HG02642 (cell line): ENCODE data around the gene CIT.

Source experiments
- ATAC-seq: cut with Tn5 transposase; IDR thresholded peaks from one replicate; pipeline ENCODE4 v1.9.1; 2021; ENCODE audit warnings: mild to moderate bottlenecking; ENCODE audit not compliant: unreplicated experiment, poor library complexity

Gene CIT

DNA sequence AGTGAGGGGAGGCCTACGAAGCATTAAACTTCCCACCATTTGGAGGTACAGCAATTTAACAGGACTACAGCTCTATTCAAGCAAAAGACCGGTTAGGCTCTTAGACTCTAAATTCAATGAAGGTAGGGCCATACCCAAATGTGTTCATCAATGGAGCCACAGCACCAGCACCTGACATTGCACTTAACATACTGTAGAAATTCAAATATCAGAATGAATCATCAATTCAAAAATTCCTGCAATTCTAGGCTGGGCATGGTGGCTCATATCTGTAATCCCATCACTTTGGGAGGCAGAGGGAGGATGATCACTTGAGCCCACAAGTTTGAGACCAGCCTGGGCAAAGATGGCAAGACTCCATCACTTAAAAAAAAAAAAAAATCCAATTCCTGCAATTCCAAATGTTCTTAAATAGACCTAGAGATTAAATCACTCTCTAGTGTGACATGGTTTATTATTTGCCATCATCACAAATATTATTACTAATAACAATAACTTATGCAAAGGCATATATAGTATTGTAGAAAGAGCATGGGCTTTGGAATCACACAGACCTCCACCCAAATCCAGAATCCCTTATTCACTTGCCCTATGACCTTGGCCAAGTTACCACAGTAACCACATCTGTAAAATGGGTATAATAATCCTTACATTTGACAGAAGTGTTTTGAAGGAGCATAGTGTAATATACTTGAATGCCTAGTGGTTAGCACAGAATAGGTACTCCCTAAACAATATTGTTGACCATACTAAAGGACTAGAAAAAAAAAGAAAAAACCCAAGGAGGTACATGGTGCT, 59.4 kb downstream of the CIT start:
- ATAC-seq = no peak

DNA sequence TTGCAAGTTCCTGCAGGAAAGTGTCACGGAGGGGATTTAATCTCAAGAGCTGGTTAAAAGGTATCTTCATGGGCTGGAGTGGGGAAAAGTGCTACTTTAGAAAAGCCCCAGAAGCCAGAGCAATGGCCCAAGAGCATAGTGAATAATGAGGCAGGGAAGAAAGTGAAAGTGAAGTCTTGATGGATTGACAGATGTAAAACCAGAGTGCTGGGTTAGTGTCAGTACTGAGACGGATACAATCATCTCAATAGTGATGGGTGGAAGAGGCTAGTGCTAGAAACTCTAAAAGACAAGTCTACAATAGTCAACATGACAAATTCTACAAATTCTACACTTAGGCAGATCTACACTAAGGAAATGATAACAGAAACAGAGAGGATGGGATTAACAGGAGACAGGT, 68.1 kb downstream of the CIT start:
- ATAC-seq = no peak

DNA sequence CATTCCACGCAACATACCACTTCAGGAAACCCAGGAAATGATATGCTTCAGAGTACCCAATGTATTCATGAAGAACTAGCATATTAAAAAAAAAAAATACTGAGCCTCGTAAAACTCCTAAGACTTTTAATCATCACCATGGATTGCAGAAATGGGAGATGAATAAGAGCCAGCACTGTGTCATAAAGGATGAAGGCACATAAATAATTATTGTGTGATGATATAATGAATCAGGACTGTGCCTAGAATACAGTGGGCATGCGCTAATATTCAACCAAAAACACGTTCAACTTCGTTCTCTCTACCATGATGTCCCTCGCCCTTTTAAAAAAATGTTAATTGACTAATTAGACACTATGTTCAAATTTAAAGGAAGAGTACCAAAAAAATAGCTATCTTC, 68.7 kb downstream of the CIT start:
- ATAC-seq = no peak

DNA sequence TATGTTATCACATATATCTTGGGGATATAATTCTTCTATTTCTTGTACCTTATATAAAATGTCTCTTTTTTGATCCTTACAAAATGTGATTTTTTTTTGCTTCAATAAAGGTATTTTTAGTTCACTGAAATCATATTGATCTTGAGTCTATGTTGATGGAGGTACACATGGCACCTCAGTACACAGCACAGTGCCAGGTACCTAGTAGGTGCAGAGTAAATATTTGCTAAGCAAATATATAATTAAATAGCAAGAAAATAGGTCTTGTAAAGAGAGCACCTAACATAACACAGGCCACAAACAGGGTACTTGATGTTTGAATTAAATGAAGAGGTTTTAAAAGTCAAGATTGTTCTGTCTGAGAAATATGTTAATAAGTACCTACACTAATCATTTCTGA, 69.7 kb downstream of the CIT start:
- ATAC-seq = no peak

DNA sequence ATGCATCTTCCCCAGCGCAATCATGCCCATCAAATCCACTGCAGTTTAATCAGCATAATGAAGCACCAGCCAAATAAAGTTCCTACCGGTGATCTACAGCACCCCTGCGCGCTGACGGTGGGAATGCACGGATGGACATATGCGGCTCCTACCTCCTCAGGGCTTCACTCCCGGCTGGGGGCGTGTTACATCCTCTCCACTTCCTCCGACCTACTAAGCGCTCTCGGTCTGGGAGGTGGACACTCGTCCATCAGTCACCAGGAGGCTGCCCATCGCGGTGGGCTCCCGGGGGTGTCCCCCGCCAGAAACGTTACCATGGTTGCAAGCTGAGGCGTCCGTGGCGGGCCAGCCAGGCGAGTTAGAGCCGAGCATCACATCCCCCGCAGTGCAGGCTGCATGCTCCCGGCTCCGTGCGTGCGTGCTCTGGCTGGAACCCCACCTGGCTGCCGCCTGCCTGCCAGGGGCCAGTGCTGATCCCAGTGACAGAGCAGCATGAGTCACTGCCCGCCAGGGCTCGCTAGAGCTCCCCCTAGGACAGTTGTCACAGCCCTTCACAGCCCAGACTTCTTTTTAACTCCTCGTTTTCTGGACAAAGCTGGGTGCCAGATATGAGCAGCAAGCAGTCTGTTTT, 73.0 kb downstream of the CIT start:
- no peak for ATAC-seq

DNA sequence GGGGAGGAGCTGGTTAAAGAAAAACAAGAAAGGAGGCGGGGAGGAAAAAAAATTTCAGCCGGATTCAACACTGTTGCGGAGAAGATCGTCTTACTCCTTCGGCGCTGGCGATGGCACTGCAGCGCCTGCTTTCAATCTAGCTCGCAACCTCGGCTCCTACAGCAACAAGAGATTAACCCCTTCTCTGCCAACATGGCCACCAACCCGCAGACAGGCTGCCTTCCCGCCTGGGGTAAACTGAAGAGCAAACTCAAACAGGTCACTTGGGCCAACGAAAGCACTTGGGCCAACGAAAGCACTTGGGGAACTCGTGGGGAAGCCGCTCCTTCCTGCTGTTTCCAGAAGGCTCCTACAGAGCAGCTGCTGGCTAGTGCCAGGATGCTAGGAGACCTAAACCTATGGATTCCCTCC, 73.7 kb downstream of the CIT start:
- ATAC-seq = no peak

DNA sequence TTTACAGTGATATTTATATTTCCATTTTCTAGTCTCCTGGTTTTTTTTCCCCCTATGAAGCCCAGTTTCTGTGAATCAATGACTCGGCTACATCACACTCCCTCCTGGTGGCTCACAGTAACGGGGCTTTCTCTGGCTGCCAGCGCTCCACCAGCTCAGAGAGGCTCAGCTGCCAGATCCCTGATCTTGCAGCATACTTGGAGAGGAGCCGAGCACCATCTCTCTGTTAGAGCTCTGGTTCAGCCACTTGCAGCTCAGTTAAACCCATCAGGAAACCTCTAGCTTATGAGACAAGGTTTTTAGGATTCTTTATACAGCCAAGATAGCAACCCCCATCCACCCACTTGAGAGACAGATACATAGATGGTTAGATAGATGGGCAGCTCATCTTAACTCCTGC, 74.6 kb downstream of the CIT start:
- ATAC-seq = no peak

DNA sequence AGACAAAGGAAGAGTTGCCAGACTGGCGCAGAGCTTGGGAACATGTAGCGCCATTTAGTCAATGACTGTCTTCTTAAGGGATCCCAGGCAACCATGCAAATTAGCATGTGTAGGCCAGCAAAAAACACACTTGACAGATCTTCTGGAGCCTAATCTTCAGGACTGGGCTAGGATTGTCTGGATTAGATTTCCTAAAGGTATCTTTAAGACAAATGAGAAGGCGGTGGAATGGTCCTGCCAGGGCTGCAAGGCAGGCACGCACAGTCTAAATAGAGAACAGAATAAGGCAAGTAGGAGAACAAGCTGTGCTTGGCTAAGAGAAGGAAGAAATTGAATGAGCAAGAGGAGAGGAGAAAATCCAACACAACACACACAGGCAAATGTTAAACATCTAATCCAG, 80.0 kb downstream of the CIT start:
- ATAC-seq = no peak

DNA sequence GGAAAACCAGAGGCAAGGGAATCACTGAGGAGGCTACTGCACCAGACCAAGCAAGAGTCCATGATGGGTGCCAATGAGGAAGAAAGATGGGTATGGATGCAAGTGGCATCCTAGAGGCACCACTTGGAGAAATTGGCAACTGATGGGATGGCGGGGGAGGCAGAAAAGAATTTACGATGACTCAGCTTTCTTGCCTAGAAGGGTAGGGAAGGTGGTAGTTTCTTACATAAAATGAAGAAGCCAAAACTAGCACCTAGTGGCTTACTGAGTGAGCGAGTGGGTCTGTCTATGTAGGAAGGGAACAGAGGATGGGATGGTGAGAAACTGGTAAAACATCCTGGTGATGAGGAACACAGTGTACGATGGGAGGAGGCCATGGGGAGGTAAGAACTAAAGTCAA, 80.8 kb downstream of the CIT start:
- ATAC-seq = no peak

DNA sequence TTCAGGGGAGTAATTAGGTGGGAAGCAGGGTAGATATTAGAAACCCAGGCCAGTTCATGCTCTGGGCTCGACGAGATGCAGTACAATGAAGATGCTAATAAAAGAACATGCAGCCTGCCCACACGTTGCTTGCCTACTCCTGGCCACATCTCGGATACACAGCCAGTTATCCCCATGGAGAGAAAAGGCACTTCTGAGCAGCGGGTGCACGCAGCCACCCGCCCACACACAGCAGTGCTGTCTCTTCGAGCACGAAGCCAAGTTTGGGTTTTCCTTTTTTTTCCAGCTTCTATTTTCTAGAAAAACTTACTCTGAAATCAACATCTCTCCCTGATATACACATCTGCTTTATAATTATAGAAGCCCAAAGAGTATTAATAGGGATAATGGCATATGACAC, 85.7 kb downstream of the CIT start:
- no peak for ATAC-seq

DNA sequence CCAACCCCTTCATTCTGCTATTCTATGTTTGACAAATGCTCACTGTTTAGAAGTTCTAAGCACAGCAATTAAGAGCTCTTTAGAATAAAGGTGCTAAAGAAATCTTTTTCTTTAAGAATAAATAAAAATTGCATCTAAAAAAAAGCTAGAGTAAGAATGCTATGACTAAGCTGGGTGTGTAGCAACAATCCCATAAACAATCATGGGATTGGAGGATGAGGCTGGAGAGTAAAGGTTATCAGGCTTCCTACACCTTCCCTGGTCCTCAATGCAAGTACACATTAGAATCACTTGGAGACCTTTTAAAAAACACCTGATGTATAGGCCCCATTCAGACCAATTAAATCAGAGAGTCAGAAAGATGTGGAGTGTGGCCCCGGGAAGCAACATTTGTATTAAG, 88.3 kb downstream of the CIT start:
- no peak for ATAC-seq

DNA sequence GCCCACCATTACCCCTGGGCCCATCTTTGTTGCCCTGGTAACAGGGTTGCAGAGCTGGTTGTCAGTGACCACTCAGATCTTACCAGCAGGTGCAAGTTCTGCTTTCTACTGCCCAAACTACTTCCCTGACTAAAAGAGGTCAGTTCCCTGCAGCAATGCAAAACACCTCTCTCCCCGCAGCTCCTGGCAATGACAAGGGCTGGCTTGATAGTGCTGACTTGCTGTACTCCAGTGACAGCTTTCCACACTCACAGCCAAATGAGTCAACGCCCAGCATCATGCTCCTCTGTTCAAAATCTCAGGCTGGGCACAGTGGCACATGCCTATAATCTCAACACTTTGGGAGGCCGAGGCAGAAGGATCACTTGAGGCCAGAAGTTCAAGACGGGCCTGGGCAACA, 90.6 kb downstream of the CIT start:
- ATAC-seq = no peak

DNA sequence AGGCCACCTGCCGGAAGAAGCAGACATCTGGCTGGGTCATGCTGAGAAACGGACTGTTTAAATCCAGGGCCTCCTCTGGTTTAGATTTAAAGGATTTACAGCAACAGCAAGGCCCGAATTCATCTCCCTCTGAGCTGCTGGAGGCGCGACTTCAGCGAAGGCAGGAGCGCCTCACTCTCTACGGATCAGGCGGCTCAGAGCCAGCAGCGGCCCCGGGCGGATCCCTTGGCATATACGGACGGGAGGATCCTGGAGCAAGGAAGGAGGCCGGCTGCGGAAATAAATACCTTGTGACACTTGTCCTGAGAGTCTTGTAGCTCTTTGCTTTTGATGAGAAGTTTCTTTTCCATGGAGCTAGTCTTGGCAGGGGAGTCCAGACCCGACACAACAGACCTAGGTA, 92.4 kb downstream of the CIT start:
- ATAC-seq = no peak

DNA sequence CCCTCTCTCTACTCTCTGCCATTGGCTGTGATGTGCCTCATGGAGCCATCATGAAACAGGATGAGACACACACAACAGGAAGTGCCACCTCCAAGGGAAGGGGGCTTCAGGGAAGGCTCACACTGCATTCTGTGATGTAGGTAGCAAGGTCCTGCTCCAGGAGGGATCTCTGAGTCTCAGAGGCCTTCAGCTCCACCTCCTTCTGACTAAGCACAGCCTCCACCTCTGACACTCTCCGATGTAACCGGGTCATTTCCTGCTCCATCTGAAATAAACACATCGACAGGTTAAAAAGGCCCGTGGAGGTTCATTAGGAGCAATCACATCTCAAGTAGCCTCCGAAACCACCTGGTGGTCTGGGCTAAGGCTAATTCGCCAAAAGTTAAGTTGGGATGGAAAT, 93.3 kb downstream of the CIT start:
- ATAC-seq = no peak

DNA sequence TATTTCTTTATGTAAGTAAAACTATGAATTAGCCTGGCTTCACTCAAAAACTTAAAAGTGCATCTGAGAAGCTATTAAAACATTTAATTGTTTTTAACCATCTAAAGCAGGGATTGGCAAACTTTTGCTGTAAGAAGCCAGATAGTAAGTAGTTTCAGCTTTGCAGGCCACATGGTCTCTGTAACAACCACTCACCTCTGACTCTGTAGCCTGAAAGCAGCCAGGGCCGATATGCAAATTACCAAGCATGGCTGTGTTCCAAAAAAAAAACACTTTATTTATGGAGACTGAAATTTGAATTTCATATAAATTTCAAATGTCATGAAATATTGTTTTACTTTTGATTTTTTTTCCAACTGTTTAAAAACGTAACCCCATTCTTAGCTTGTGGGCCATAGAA, 95.3 kb downstream of the CIT start:
- no peak for ATAC-seq

DNA sequence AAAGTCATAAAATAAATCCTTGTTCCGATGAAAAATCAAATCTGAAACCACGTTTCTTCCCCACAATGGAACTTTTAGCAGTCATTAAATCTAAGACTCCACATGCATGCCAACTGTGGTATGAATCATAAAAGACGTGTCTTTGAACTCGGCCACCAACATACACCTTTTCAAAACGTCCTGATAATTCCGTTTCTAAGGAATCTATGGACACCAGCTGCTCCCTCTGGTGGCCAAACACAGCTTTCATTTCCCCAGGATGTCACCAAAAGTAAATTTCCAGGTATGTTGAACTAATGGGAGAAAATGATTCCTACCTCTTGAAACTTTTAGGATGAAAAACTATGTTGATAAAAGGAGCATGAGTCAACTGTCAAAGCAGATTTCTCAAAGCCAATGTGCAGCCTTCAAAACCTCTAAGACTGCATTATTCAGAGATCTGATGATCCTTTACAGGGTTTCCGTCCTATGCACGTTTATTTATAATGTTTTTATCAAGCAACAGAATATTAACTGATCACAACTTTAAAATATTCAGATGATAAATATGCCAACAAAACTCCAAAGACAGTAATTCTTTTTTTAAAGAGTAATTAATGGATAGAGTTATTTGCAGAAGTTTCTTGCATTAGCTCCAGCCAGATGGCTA, 96.2 kb downstream of the CIT start:
- ATAC-seq = no peak

DNA sequence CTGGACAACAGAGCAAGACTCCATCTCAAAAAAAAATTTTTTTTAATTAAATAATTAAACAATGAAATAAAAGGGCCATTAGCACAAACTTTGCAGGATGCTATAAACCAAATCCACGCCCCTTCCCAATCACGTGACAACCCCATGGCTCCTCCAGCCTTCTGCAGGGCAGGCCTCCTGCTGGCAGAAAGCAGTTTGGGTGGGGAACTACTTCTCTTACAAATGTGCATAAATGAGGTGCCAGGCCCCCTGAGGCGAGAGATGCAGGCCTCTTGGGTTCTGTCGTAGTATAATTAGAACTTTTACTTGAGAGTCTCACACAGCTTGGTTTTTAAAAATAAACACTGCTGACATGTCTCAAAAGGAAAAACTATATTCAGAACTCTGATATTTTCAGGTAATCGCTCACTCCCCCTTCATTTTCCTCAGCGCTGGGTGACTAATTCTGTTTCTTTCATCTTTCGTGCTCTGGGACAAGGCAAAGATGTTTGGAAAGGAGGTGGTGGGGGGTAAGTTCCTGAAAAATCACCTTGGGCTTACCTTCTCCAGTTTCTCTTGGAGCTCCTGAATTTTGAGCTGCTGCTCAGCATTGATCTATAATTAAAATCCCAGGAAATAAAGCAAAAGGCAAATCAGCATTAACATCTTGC, 101.7 kb downstream of the CIT start:
- no peak for ATAC-seq

DNA sequence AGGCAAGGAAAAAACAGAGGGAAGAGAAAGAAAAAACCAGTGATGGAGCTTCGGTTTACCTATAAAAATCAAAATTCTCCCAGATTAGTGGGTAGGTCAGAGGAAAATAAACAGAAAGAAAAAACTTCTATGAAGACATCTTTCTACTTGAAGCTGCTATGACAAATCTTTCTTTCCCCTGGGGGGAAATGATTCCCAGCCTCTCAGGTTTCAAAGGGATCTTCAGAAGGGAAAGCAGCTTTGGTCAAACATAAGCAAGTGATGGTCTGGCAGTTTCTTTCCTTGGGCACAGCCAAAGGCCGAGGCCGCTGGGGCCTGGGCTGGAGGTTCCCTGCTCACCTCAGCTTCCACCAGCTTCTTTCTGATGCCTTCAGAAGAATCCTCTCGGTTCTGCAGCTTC, 104.7 kb downstream of the CIT start:
- no peak for ATAC-seq

DNA sequence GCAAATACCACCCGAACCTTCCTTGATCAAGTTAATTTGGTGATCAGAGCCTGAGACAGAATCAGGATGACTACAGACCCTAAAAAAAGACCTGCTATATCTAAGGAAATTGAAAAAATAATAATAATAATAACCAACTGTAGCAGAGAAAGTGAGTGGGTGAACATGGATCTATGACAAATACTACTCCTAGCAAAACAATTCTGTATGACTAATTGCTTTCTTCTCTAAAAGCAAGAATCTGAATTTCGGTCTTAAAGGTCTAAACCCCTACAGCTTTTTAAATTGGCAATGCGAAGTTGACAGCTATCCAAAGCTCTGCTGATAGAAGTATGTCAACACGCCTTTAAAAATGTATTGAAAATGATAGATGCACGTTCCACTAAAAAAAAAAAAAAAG, 107.0 kb downstream of the CIT start:
- ATAC-seq = no peak

DNA sequence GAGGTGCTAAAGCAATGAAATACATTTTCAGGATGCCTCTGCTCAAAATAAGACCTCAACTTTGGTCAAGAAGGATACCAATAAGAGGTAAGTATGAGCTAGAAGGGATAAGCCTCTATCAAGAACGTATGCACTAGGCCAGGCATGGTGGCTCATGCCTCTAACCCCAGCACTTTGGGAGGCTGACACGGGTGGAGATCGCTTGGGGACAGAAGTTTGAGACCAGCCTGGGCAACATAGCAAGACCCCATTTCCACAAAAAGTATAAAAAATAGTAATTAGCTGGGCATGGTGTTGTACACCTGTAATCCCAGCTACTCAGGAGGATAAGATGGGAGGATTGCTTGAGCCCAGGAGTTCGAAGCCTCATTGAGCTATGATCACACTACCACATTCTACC, 114.5 kb downstream of the CIT start:
- ATAC-seq = no peak

DNA sequence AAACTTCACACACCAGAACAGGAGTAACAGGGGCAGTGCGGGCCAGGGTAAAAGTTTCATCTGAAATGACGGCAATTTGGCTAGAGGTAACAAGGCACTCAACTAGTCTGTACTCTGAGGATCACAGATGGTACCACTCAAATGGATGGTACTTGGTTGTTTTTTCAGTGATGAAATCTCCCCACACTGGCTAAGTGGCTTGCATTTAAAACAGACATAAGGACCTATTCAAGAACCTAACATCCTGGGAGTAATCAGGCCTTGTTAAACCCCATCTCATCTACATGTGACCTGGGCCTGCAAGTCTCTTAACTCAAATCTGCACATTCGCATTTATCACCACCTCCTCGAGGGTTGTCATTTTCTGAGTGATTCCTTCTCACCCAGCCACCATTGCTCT, 118.4 kb downstream of the CIT start:
- no peak for ATAC-seq
